Measurements from ENCODE around the gene DNTTIP2. TPM values are rescaled to one million over a fixed set of nuclear protein-coding genes. Genes with fewer than 3 reads are reported as not detected.

DNTTIP2 gene
- total RNA-seq, 1 experiment from 2014 or later, result 39.9 TPM

GRCh38 chr1:93817819-93818569 is 61.0 kb downstream of the DNTTIP2 start:
- DNase-seq, result no peak
- CTCF ChIA-PET, result interaction anchor here (0.6 kb wide), 1 partner anchor 189 kb away, joined by 3 read pairs; no protein-coding TSS in a partner anchor

GRCh38 chr1:93816970-93817678 is 61.9 kb downstream of the DNTTIP2 start:
- Histone ChIP-seq H3K4me1 (peaks cover 21% of the 10 kb centered on the region), H3K9me3 (no peaks in the 10 kb centered on the region), H3K36me3 (ENCODE audit: control insufficient read depth, insufficient read depth, low read length) (no peaks in the 10 kb centered on the region), H3K27me3 (replicated peaks; ENCODE audit: control insufficient read depth, insufficient read depth, low read length) (no peaks in the 10 kb centered on the region), H3K4me3 (ENCODE audit: low read depth, low read length) (no peak overlapping the region)
- no peak overlapping the region for H3K4me3 Mint-ChIP-seq (ENCODE audit: unreplicated experiment)
- H3K27ac Mint-ChIP-seq (ENCODE audit: unreplicated experiment), result no peak overlapping the region
- no TSS peak for BruUV-seq (replicated peaks)
- no peak for DNase-seq
- peaks cover 13% of the 10 kb centered on the region for H3K36me3 Mint-ChIP-seq (ENCODE audit: insufficient read depth, unreplicated experiment)
- CTCF ChIA-PET, result interaction anchor here (0.8 kb wide), 1 partner anchor 188 kb away, joined by 4 read pairs; no protein-coding TSS in a partner anchor
- POLR2A ChIA-PET, result no interaction called here
- no peaks in the 10 kb centered on the region for H3K27me3 Mint-ChIP-seq (ENCODE audit: insufficient read depth, unreplicated experiment)
- peaks cover 23% of the 10 kb centered on the region for H3K4me1 Mint-ChIP-seq (ENCODE audit: low read depth, unreplicated experiment)
- TF ChIP-seq CTCF (IDR thresholded peaks at IDR 0.05; ENCODE audit: insufficient read depth in 1 of 2, low read depth in 1 of 2, low read length in 1 of 2, severe bottlenecking in 1 of 2, unreplicated experiment in 1 of 2), result no peak
- H3K9me3 Mint-ChIP-seq (ENCODE audit: unreplicated experiment), result no peaks in the 10 kb centered on the region
- intact Hi-C loops (cut with micrococcal nuclease; ENCODE audit: unreplicated experiment), result no loop called here

More at GRCh38 chr1:93817819-93818569, 61.0 kb downstream of the DNTTIP2 start:
- no peak for TF ChIP-seq CTCF (IDR thresholded peaks at IDR 0.05; ENCODE audit: insufficient read depth in 1 of 2, low read depth in 1 of 2, low read length in 1 of 2, severe bottlenecking in 1 of 2, unreplicated experiment in 1 of 2)
- Mint-ChIP-seq H3K9me3 (ENCODE audit: unreplicated experiment) (no peaks in the 10 kb centered on the region), H3K27me3 (ENCODE audit: insufficient read depth, unreplicated experiment) (no peaks in the 10 kb centered on the region), H3K27ac (ENCODE audit: unreplicated experiment) (no peak overlapping the region), H3K4me3 (ENCODE audit: unreplicated experiment) (no peak overlapping the region), H3K36me3 (ENCODE audit: insufficient read depth, unreplicated experiment) (peaks cover 10% of the 10 kb centered on the region), H3K4me1 (ENCODE audit: low read depth, unreplicated experiment) (peaks cover 14% of the 10 kb centered on the region)
- Histone ChIP-seq H3K4me3 (ENCODE audit: low read depth, low read length) (no peak overlapping the region), H3K27me3 (replicated peaks; ENCODE audit: control insufficient read depth, insufficient read depth, low read length) (no peaks in the 10 kb centered on the region), H3K4me1 (peaks cover 13% of the 10 kb centered on the region), H3K9me3 (no peaks in the 10 kb centered on the region), H3K36me3 (ENCODE audit: control insufficient read depth, insufficient read depth, low read length) (no peaks in the 10 kb centered on the region)
- intact Hi-C loops (cut with micrococcal nuclease; ENCODE audit: unreplicated experiment), result no loop called here
- POLR2A ChIA-PET, result interaction anchor here (0.5 kb wide), 1 partner anchor 52 kb away, joined by 4 read pairs; no protein-coding TSS in a partner anchor
- no TSS peak for BruUV-seq (replicated peaks)

Small RNAs within 50 kb of the gene (microRNA-seq; reads per million reads assigned to microRNA genes)
- 43.3 reads per million, percentile 65 among the genes with 10 or more reads in this experiment for gene MIR760

Other genes with a start within 250 kb of the DNTTIP2 start
- 9.3 and 9.9 TPM in 2 replicates for gene BCAR3, start 197.4 kb downstream of the DNTTIP2 start, total RNA-seq (2022)
- 11.7 and 11.8 TPM in 2 replicates for gene GCLM, start 30.2 kb upstream of the DNTTIP2 start, total RNA-seq (2022)
- gene ABCA4, start 241.9 kb upstream of the DNTTIP2 start, total RNA-seq (2022), result 1.0 and 1.8 TPM in 2 replicates

Data from Caco-2 (cell line).